Activated CD4-positive, alpha-beta T cell treated with anti-CD3 and anti-CD28 coated beads for 48 hours (primary cell): ENCODE results near the gene ARPC2.
A peak's percentile ranks its signal among the peaks of the same experiment; 100 is the strongest.

Source experiments
- DNase-seq: peaks from one replicate; pipeline ENCODE4 v3.0.0-alpha.2; 2020

ARPC2 gene

GRCh38 chr2:218291318-218292047, 74.5 kb downstream of the ARPC2 start:
- DNase-seq, result peak; percentile 15

- peak; percentile 83 for DNase-seq
These were observed 75.3 kb downstream of the ARPC2 start, which contains the start of gene TMBIM1 for GRCh38 chr2:218292048-218293014. Gene TMBIM1 (minus strand): TSS chr2:218292503. CDS start chr2:218282141, 10,362 bp downstream.

- no peak for DNase-seq
These were observed 76.9 kb downstream of the ARPC2 start for GRCh38 chr2:218293715-218294429.

- no peak for DNase-seq
These were observed 77.5 kb downstream of the ARPC2 start for GRCh38 chr2:218294430-218295022.

- DNase-seq, result no peak
These were observed 78.0 kb downstream of the ARPC2 start for GRCh38 chr2:218295029-218295428.

GRCh38 chr2:218296200-218296599, 79.2 kb downstream of the ARPC2 start:
- DNase-seq, result no peak

GRCh38 chr2:218296847-218297246, 79.9 kb downstream of the ARPC2 start:
- no peak for DNase-seq

GRCh38 chr2:218298314-218298875, 81.4 kb downstream of the ARPC2 start:
- no peak for DNase-seq

- no peak for DNase-seq
These were observed 83.2 kb downstream of the ARPC2 start for GRCh38 chr2:218300141-218300540.

- DNase-seq, result peak; percentile 93
These were observed 84.3 kb downstream of the ARPC2 start for GRCh38 chr2:218301176-218301819.
